Skin epidermis (tissue), 12 donors: ENCODE measurements around the gene PSMB5.
A peak's percentile ranks its signal among the peaks of the same experiment; 100 is the strongest.

Experiments
- H3K27ac ChIP-seq, 21 experiments: fragments of 200-600 bp; sonication (generic) in 11 of 21; one replicate each; pipeline ENCODE4 v1.5.0; 2020; ENCODE audit warnings: mild to moderate bottlenecking in 3 of 21, inconsistent platforms in 2 of 21, moderate library complexity in 2 of 21
- H3K4me3 ChIP-seq, 7 experiments: fragments of 200-600 bp; sonication (generic) in 2 of 7; one replicate each; pipeline ENCODE4 v1.5.0; 2020; ENCODE audit warnings: inconsistent platforms in 2 of 7, mild to moderate bottlenecking in 2 of 7, moderate library complexity in 1 of 7

Gene PSMB5

GRCh38 chr14:22978981-22979671 lies 55.6 kb downstream of the PSMB5 start:
- Histone ChIP-seq H3K4me3 (peak overlapping the region in 6 of 7 experiments; percentile 62 to 80 (median 64)), H3K27ac (peak overlapping the region in 20 of 21 experiments; percentile 16 to 92 (median 84))

DNA sequence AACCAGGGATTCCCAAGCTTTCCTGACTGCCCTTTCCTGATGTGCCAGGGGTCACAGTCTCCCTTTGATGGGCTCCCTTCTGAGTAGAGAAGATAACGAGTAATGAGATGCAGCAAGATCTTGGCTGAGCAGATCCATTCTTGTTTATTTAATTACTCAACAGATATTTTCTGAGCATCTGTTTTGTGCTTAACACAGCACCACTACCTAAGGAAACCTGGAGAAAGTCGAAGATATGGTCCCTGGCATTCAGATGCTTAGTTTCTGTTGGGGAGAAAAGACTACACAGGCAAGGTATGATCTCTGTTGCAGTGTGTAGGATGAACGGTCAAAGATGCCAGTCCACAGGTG lies 56.2 kb downstream of the PSMB5 start:
- Histone ChIP-seq H3K4me3 (peak overlapping the region in 1 of 7 experiments; percentile 0), H3K27ac (peak overlapping the region in 19 of 21 experiments; percentile 16 to 92 (median 81))

DNA sequence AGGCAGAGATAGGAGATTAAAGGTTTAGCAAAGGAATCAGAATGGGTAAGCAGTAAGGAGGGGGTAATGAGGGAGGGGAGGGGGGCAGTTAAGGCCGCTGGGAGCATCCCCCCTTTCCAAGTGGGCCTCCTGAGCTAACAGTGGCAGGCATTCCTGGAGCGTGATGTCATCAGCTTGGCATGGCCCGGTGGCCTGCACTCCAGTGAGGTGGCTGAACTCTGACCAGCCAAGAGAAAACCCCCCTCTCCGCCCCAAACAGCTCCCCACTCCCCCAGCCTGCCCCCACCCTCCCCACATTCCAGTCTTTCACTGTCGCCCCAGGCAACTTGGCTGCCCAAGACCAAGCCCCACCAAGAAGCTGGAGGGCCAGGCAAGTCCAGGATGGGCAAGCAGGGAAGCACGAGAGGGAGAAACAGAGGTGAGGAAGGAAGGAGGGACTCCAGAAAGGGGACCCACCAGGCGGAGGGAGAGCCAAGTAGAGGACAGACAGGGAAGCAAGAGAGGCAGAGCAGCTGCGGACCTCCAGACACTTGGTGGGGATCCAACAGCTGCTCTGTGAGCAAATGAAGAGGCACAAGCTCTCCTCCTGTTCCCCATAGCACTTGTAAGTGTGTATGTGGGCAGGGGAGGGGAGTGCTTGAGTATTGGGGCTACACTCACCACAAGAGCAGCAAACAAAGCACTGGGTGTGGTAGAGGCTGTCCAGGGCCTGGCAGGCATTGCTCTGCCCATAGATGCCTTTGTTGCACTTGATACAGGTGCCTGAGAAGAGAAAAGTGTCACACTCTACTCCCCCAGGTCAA lies 56.8 kb downstream of the PSMB5 start:
- H3K4me3 ChIP-seq: peak overlapping the region in 1 of 7 experiments; percentile 0
- peak overlapping the region in 19 of 21 experiments; percentile 9 to 92 (median 81) for H3K27ac ChIP-seq

DNA sequence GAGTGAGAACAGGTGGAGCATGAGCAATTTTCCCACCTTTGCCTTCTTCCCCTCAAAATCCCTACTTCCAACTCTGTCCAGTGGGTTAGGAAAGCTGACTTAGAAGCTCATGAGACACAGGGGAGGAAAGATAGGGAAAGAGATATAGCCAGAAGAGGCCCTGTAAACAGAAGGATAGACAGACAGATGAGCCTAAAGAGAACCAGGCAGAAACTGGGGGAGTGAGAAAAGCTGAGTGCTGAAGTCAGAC lies 57.3 kb downstream of the PSMB5 start:
- no peak overlapping the region for H3K4me3 ChIP-seq
- H3K27ac ChIP-seq: peak overlapping the region in 17 of 21 experiments; percentile 21 to 92 (median 83)

- Histone ChIP-seq H3K4me3 (no peak overlapping the region), H3K27ac (peak overlapping the region in 15 of 21 experiments; percentile 21 to 92 (median 83))
Measured at GRCh38 chr14:22976620-22977433, 57.9 kb downstream of the PSMB5 start.
